GM12892 (cell line): ENCODE results near the gene WDR1.

ENCODE experiments used
- POLR2A ChIP-seq: IDR thresholded peaks from 2 replicates; pipeline ENCODE4 v1.6.1; 2011; ENCODE audit warnings: low read depth, low read length, control low read depth
- POLR2AphosphoS5 ChIP-seq: IDR thresholded peaks from 2 replicates; pipeline ENCODE4 v1.6.1; 2011; ENCODE audit warnings: low read depth, low read length, control low read depth
- TAF1 ChIP-seq: IDR thresholded peaks from 2 replicates; pipeline ENCODE4 v1.6.1; 2011; ENCODE audit warnings: low read depth, mild to moderate bottlenecking, control low read depth, low read length, borderline replicate concordance

DNA sequence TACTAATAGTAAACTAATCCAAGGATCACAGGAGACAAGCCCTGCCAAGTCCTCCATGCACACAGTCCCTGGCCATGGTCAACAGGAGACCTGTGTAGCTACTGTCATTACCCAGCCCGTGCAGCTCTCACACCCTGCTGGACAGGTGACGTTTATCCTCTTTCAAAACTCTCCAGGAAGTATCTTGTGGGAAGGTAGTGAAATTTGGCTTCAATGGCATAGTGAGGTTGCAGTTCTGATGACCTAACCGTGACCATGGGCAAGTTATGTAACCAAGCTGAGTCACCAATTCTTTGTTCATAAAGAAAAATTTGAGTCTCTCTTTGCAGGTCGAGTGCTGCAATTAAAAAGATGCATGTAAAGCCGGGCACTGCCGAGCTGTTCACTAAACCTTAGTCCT is 84.0 kb downstream of the WDR1 start:
- TF ChIP-seq POLR2A (no peak), TAF1 (no peak), POLR2AphosphoS5 (no peak)
